GM21447 (cell line): Measurements from ENCODE around the gene PCDHB12.
"Not testable (repeated sequence)": the region's sequence is repeated elsewhere in the genome, so short reads cannot be mapped to it uniquely, and the experiment has no call there.

Experiments used
- ATAC-seq: cut with Tn5 transposase; IDR thresholded peaks from one replicate; pipeline ENCODE4 v1.9.1; 2021; ENCODE audit not compliant: unreplicated experiment

PCDHB12 gene

DNA sequence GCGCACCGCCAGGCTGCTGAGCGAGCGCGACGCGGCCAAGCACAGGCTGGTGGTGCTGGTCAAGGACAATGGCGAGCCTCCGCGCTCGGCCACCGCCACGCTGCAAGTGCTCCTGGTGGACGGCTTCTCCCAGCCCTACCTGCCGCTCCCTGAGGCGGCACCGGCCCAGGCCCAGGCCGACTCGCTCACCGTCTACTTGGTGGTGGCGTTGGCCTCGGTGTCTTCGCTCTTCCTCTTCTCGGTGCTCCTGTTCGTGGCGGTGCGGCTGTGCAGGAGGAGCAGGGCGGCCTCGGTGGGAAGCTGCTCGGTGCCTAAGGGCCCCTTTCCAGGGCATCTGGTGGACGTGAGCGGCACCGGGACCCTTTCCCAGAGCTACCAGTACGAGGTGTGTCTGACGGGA lies 6.9 kb upstream of the PCDHB12 start:
- ATAC-seq, result not testable (repeated sequence)

DNA sequence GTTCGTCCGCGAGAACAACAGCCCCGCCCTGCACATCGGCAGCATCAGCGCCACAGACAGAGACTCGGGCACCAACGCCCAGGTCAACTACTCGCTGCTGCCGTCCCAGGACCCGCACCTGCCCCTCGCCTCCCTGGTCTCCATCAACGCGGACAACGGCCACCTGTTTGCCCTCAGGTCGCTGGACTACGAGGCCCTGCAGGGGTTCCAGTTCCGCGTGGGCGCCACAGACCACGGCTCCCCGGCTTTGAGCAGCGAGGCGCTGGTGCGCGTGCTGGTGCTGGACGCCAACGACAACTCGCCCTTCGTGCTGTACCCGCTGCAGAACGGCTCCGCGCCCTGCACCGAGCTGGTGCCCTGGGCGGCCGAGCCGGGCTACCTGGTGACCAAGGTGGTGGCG lies 1.8 kb downstream of the PCDHB12 start:
- ATAC-seq, result not testable (repeated sequence)

DNA sequence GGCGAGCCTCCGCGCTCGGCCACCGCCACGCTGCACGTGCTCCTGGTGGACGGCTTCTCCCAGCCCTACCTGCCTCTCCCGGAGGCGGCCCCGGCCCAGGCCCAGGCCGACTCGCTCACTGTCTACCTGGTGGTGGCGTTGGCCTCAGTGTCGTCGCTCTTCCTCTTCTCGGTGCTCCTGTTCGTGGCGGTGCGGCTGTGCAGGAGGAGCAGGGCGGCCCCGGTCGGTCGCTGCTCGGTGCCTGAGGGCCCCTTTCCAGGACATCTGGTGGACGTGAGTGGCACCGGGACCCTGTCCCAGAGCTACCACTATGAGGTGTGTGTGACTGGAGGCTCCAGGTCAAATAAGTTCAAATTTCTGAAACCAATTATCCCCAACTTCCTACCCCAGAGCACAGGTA lies 2.3 kb downstream of the PCDHB12 start:
- not testable (repeated sequence) for ATAC-seq

DNA sequence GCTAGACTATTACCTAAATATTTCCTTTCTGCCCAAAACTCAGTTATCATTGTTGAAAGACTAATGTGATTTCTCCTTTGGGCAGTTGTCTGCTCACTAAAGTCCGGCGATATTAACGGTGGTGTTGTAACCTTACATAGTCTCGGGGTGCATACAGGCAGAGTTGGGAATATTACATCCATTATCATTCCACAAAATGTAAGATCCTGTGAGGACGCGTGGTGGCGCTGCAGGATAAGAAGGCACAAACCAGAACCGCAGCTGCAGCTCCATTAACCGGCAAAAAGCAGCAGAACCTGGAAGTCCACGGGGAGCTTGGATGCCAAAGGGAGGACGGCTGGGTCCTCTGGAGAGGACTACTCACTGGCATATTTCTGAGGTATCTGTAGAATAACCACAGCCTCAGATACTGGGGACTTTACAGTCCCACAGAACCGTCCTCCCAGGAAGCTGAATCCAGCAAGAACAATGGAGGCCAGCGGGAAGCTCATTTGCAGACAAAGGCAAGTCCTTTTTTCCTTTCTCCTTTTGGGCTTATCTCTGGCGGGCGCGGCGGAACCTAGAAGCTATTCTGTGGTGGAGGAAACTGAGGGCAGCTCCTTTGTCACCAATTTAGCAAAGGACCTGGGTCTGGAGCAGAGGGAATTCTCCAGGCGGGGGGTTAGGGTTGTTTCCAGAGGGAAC lies 5.3 kb downstream of the PCDHB12 start, which contains the start of gene PCDHB13:
TSS of gene PCDHB13 (plus strand) at position 264 of the 684 bp plus-strand sequence. CDS start at position 469, 205 bp downstream.
- not testable (repeated sequence) for ATAC-seq

DNA sequence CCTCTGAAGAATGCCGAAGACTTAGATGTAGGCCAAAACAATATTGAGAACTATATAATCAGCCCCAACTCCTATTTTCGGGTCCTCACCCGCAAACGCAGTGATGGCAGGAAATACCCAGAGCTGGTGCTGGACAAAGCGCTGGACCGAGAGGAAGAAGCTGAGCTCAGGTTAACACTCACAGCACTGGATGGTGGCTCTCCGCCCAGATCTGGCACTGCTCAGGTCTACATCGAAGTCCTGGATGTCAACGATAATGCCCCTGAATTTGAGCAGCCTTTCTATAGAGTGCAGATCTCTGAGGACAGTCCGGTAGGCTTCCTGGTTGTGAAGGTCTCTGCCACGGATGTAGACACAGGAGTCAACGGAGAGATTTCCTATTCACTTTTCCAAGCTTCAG lies 6.1 kb downstream of the PCDHB12 start:
- not testable (repeated sequence) for ATAC-seq

DNA sequence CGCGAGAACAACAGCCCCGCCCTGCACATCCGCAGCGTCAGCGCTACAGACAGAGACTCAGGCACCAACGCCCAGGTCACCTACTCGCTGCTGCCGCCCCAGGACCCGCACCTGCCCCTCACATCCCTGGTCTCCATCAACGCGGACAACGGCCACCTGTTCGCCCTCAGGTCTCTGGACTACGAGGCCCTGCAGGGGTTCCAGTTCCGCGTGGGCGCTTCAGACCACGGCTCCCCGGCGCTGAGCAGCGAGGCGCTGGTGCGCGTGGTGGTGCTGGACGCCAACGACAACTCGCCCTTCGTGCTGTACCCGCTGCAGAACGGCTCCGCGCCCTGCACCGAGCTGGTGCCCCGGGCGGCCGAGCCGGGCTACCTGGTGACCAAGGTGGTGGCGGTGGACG lies 7.0 kb downstream of the PCDHB12 start:
- ATAC-seq, result not testable (repeated sequence)

DNA sequence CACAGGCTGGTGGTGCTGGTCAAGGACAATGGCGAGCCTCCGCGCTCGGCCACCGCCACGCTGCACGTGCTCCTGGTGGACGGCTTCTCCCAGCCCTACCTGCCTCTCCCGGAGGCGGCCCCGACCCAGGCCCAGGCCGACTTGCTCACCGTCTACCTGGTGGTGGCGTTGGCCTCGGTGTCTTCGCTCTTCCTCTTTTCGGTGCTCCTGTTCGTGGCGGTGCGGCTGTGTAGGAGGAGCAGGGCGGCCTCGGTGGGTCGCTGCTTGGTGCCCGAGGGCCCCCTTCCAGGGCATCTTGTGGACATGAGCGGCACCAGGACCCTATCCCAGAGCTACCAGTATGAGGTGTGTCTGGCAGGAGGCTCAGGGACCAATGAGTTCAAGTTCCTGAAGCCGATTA lies 7.5 kb downstream of the PCDHB12 start:
- ATAC-seq, result not testable (repeated sequence)

DNA sequence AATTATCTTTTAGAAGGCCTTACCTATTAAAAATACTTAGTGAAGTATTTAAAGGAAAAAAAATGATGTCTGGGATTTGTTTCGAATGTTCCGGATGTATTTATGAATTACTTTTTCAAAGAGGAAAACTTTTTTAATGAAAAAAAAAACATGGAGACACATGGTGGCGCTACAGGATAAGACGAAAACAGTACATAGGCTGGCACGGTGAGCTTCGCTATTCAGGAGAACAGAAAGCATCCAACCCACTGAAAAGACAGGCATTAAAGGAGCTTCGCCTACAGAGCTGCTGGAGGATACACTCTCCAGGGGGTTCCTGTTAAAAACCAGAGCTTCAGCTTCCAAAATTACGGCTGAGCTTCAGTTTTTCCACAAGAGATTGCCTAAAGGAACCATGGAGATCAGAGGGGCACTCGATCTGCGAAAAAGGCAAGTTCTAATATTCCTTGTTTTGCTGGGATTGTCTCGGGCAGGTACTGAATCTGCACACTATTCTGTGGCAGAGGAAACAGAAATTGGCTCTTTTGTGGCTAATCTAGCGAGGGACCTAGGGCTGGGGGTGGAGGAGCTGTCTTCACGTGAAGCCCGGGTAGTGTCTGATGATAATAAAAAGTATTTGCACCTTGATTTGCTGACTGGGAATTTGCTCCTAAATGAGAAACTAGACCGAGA lies 14.7 kb downstream of the PCDHB12 start, which contains the start of gene PCDHB14:
TSS of gene PCDHB14 (plus strand) at position 232 of the 672 bp plus-strand sequence. CDS start at position 395, 163 bp downstream.
- ATAC-seq, result no peak

DNA sequence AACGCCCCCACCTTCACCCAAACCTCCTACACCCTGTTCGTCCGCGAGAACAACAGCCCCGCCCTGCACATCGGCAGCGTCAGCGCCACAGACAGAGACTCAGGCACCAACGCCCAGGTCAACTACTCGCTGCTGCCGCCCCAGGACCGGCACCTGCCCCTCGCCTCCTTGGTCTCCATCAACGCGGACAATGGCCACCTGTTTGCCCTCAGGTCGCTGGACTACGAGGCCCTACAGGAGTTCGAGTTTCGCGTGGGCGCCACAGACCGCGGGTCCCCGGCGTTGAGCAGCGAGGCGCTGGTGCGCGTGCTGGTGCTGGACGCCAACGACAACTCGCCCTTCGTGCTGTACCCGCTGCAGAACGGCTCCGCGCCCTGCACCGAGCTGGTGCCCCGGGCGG lies 16.3 kb downstream of the PCDHB12 start:
- not testable (repeated sequence) for ATAC-seq

DNA sequence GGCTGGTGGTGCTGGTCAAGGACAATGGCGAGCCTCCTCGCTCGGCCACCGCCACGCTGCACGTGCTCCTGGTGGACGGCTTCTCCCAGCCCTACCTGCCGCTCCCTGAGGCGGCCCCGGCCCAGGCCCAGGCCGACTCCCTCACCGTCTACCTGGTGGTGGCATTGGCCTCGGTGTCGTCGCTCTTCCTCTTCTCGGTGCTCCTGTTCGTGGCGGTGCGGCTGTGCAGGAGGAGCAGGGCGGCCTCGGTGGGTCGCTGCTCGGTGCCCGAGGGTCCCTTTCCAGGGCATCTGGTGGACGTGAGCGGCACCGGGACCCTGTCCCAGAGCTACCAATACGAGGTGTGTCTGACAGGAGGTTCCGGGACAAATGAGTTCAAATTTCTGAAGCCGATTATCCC lies 16.9 kb downstream of the PCDHB12 start:
- ATAC-seq, result not testable (repeated sequence)

DNA sequence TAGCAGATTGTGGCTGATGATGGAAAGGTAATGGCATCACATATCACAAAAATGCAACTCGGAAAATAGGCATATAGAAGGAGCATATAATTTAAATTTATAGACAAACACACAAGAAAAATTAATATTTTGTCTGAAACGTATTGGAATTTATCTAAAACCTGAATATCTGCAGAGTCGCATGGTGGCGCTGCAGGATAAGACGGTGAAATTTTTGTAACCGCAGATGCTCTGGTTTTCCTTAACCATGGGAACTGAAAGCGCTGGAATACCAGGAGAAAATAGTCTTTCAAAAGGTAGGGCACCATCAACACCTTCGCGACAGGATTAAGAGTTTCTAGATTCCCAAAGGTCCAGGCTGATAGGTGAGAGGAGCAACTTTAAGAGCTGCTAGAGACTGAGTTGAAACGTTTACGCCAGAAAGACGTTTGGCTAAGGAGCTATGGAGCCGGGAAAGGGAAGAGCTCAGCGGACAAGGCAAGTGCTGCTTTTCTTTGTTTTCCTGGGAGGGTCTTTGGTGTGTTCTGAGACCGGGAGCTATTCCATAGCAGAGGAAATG lies 25.7 kb downstream of the PCDHB12 start:
- no peak for ATAC-seq

DNA sequence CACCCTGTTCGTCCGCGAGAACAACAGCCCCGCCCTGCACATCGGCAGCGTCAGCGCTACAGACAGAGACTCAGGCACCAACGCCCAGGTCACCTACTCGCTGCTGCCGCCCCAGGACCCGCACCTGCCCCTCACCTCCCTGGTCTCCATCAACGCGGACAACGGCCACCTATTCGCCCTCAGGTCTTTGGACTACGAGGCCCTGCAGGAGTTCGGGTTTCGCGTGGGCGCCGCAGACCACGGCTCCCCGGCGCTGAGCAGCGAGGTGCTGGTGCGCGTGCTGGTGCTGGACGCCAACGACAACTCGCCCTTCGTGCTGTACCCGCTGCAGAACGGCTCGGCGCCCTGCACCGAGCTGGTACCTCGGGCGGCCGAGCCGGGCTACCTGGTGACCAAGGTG lies 27.4 kb downstream of the PCDHB12 start:
- ATAC-seq, result not testable (repeated sequence)

DNA sequence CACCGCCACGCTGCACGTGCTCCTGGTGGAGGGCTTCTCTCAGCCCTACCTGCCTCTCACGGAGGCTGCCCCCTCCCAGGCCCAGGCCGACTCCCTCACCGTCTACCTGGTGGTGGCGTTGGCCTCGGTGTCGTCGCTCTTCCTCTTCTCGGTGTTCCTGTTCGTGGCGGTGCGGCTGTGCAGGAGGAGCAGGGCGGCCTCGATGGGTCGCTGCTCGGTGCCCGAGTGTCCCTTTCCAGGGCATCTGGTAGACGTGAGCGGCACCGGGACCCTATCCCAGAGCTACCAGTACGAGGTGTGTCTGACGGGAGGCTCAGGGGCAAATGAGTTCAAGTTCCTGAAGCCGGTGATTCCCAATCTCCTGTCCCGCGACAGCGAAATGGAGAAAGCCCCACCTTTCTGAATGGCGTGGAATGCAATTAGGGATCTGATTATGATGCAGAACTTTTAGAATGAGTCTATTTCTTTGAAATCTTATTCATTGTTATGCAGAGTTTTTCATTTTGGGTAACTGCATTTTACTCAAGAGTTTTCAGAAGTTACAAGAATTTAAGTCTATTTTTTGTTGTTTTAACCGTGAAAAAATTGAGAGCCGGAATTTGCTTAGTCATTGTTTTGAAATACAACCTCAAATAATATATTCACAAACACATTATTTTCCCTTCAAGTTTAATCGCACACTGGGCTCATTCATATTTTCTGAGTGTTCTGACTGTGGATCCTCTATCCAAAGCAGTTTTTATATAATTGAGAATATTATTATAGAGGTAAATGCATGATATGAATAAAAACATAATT lies 28.2 kb downstream of the PCDHB12 start:
- ATAC-seq, result no peak

DNA sequence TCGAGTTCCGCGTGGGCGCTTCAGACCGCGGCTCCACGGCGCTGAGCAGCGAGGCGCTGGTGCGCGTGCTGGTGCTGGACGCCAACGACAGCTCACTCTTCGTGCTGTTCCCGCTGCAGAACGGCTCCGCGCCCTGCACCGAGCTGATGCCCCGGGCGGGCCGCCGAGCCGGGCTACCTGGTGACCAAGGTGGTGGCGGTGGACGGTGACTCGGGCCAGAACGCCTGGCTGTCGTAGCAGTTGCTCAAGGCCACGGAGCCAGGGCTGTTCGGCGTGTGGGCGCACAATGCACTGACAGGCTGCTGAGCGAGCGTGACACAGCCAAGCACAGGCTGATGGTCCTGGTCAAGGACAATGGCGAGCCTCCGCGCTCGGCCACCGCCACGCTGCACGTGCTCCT lies 33.0 kb downstream of the PCDHB12 start:
- no peak for ATAC-seq

DNA sequence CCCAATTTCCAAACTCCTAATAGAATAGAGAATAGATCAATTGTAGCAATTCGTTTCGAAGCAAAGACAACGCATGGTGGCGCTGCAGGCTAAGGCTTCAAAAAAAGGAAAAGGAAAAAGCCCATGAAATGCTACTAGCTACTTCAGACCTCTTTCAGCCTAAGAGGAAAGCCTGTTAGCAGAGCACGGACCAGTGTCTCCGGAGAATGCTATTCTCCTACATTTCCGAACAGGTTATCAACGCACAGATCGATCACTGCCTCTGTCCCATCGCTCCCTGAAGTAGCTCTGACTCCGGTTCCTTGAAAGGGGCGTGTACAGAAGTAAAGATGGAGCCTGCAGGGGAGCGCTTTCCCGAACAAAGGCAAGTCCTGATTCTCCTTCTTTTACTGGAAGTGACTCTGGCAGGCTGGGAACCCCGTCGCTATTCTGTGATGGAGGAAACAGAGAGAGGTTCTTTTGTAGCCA lies 36.8 kb downstream of the PCDHB12 start, which contains the start of gene PCDHB15:
TSS of gene PCDHB15 (plus strand) at position 146 of the 468 bp plus-strand sequence. CDS start at position 330, 184 bp downstream.
- no peak for ATAC-seq

DNA sequence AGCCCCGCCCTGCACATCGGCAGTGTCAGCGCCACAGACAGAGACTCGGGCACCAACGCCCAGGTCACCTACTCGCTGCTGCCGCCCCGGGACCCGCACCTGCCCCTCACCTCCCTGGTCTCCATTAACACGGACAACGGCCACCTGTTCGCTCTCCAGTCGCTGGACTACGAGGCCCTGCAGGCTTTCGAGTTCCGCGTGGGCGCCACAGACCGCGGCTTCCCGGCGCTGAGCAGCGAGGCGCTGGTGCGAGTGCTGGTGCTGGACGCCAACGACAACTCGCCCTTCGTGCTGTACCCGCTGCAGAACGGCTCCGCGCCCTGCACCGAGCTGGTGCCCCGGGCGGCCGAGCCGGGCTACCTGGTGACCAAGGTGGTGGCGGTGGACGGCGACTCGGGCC lies 38.5 kb downstream of the PCDHB12 start:
- ATAC-seq, result not testable (repeated sequence)

DNA sequence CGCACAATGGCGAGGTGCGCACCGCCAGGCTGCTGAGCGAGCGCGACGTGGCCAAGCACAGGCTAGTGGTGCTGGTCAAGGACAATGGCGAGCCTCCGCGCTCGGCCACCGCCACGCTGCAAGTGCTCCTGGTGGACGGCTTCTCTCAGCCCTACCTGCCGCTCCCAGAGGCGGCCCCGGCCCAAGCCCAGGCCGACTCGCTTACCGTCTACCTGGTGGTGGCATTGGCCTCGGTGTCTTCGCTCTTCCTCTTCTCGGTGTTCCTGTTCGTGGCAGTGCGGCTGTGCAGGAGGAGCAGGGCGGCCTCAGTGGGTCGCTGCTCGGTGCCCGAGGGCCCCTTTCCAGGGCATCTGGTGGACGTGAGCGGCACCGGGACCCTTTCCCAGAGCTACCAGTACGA lies 38.9 kb downstream of the PCDHB12 start:
- not testable (repeated sequence) for ATAC-seq

DNA sequence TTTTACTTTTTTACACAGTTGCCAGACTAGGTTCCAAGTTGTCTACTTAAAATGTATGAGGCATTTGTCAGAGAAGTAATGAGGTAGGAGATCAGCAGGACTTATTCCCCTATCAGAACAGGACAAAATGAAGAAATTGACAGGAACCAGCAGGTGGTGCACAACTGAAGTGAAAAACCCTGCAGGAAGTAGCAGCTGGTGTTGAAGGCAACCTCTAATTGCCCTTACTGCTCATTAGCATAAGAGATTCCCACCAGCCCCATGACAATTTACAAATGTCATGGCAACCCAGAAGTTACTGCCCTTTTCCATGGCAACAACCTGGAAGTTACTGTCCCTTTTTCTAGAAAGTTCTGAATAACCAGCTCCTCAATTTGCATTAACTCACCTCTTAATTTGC lies 42.1 kb downstream of the PCDHB12 start:
- ATAC-seq, result no peak

DNA sequence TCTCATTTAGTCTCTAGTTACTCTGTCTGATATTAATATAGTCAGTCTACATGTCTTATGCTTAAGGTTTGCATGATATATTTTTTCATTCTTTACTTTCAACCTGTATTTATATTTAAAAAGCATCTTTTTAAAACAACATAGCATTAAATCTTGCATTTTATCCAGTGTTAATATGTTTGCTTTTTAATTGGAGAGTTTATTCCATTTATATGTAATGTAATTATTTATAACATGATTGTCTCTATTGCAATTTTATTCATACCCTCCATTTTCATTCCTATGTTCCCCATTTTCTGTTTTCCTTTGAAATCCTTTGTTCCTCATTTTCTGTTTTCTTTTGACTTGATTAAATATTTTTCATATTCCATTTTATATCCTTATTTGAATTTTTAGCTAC lies 49.9 kb downstream of the PCDHB12 start:
- no peak for ATAC-seq

DNA sequence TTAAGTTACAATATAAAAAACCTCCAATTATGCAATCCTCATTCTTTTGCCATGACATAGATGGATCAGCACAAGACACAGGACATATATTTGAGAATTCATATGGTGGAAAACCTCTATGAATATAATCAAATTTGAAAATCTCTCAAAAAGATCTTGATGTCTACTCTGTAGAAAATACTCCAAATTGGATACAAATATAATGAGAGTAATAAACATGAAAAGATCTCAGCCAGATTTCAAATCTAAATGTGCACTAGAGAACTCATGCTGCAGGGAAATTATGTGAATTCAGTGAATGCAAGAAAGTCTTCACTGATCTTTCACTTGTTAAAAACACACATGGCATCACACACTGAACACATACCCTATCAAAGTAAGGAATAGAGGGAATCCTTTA lies 50.4 kb downstream of the PCDHB12 start:
- no peak for ATAC-seq
